Kidney (tissue), 14 donors: Measurements from ENCODE around the gene PPIE. TPM values are rescaled to one million over a fixed set of nuclear protein-coding genes. Genes with fewer than 3 reads are reported as not detected.

ENCODE experiments used
- DNase-seq, 5 donors: peaks; one replicate each; pipeline ENCODE4 v3.0.0-alpha.2; 2013 to 2020
- FAIRE-seq: peaks from 2 replicates; lab custom pipeline; 2012; peaks lifted over from hg19 to GRCh38; lab: Jason Lieb, UNC
- H3K27ac ChIP-seq, 2 donors: one replicate each; pipeline ENCODE4 v1.7.0; 2013; ENCODE audit warnings: low read depth in 2 of 2, low read length in 2 of 2, inconsistent platforms in 1 of 2
- H3K27me3 ChIP-seq: one replicate; pipeline ENCODE4 v1.7.1; 2013; ENCODE audit warnings: low read length, inconsistent platforms; ENCODE audit not compliant: control insufficient read depth, insufficient read depth
- H3K36me3 ChIP-seq, 3 donors: one replicate each; pipeline versions ENCODE4 v1.7.0 to v1.7.1; 2013; ENCODE audit warnings: low read length in 3 of 3, control low read depth in 1 of 3, inconsistent platforms in 1 of 3; ENCODE audit not compliant: insufficient read depth in 3 of 3, control insufficient read depth in 2 of 3
- H3K4me1 ChIP-seq, 3 donors: one replicate each; pipeline versions ENCODE4 v1.7.0 to v1.7.1; 2013; ENCODE audit warnings: low read length in 3 of 3, inconsistent platforms in 1 of 3, low read depth in 1 of 3; ENCODE audit not compliant: control insufficient read depth in 2 of 3, insufficient read depth in 2 of 3
- H3K4me3 ChIP-seq, 3 donors: one replicate each; pipeline versions ENCODE4 v1.7.0 to v1.8.1; 2013; ENCODE audit warnings: low read length in 3 of 3, control low read depth in 1 of 3, inconsistent platforms in 1 of 3
- H3K9ac ChIP-seq, 3 donors: one replicate each; pipeline versions ENCODE4 v1.7.0 to v1.7.1; 2013; ENCODE audit warnings: low read length in 3 of 3, control low read depth in 1 of 3, inconsistent platforms in 1 of 3
- H3K9me3 ChIP-seq, 3 donors: one replicate each; pipeline versions ENCODE4 v1.7.0 to v1.7.1; 2013; ENCODE audit warnings: low read length in 3 of 3, control low read depth in 1 of 3, inconsistent platforms in 1 of 3; ENCODE audit not compliant: control insufficient read depth in 2 of 3, insufficient read depth in 1 of 3
- CTCF ChIP-seq: IDR thresholded peaks from 3 replicates; pipeline ENCODE4 v1.5.1; 2012; ENCODE audit warnings: mild to moderate bottlenecking, moderate library complexity, borderline replicate concordance; ENCODE audit not compliant: insufficient read depth; ENCODE audit errors: extremely low read depth
- intact Hi-C: fragments of 100-400 bp; cut with DNase I; formaldehyde crosslinking; loops from one replicate; pipeline ENCODE4 v1.11.1; 2022
- polyA plus RNA-seq: library from polyadenylated mRNA; stranded (reverse); fragments of 350-450 nt; fragmentation: Illumina TruSeq; extraction: RNeasy Lipid Tissue Mini Kit (QIAGEN cat#74804); gene quantifications from one replicate; pipeline ENCODE4 v1.2.3, GENCODE V29; 2014; ENCODE audit warnings: low read depth, low replicate concordance; ENCODE audit not compliant: insufficient read depth
- total RNA-seq: library from RNA; stranded (reverse); fragmentation: NEBNext Ultra II Directional; extraction: Animal tissue kit (Norgen Biotek cat#: 25700); gene quantifications from one replicate; pipeline ENCODE4 v1.2.1, GENCODE V29; 2021
- donor health status: control.
- donor health status: control.
- donor health status: control.
- donor health status: control.
- donor health status: control.
- donor health status: DM: yes; HTN: yes; CAD: no.
- donor health status: Normal renal cell carcinoma (clear cell type).

The PPIE gene
- total and polyA plus RNA-seq, 2 donors from 2014 or later, result 52.0 to 58.6 TPM

DNA sequence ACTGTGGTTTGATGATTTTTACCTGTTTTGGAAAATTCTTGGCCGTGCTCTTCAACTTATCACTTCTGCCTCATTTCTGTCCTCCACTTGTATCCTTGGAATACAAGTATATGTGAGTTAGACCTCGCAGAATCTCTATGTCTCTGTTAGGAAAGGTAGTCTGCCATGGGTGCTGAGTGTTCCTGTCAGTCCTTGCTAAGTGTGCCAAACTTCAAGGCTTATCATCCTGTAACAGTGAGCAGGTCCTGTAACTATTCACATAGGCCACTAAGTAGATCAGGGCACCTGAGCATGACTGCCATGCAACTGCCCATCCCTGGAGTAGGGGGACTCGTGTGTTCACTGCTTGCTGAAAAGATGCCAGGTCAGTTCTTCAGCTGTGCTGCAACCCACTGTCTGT, 74.2 kb downstream of the PPIE start:
- intact Hi-C loops, result no loop called here
- DNase-seq, result no peak

More for the DNA sequence above, 74.2 kb downstream of the PPIE start:
- no peaks in the 10 kb centered on the region for H3K27me3 ChIP-seq
- no peak for TF ChIP-seq CTCF
- no peak overlapping the region for H3K4me3 ChIP-seq
- no peaks in the 10 kb centered on the region for H3K4me1 ChIP-seq
- no peak overlapping the region for H3K9ac ChIP-seq
- no peak for FAIRE-seq
- H3K9me3 ChIP-seq, result no peaks in the 10 kb centered on the region
- no peaks in the 10 kb centered on the region for H3K36me3 ChIP-seq
- H3K27ac ChIP-seq, result no peak overlapping the region

Other genes starting within 250 kb of the PPIE start
- gene BMP8A, start 247.2 kb upstream of the PPIE start, total RNA-seq, result 1.2 TPM
- gene BMP8A, start 247.2 kb upstream of the PPIE start, polyA plus RNA-seq, result not detected
- 168 TPM for gene PABPC4, start 162.1 kb upstream of the PPIE start, total RNA-seq
- 60.5 TPM for gene PABPC4, start 162.1 kb upstream of the PPIE start, polyA plus RNA-seq
- gene HEYL, start 99.2 kb upstream of the PPIE start, total RNA-seq, result 32.8 TPM
- gene HEYL, start 99.2 kb upstream of the PPIE start, polyA plus RNA-seq, result 7.2 TPM
- gene NT5C1A, start 66.8 kb upstream of the PPIE start, total RNA-seq, result 2.0 TPM
- 0.62 TPM for gene NT5C1A, start 66.8 kb upstream of the PPIE start, polyA plus RNA-seq
- 5.2 TPM for gene HPCAL4, start 47.4 kb upstream of the PPIE start, total RNA-seq
- gene HPCAL4, start 47.4 kb upstream of the PPIE start, polyA plus RNA-seq, result 3.9 TPM
- gene OXCT2, start 32.5 kb downstream of the PPIE start, total RNA-seq, result 0.98 TPM
- gene OXCT2, start 32.5 kb downstream of the PPIE start, polyA plus RNA-seq, result 0.32 TPM
- 4.9 TPM for gene BMP8B, start 50.0 kb downstream of the PPIE start, total RNA-seq
- 0.34 TPM for gene BMP8B, start 50.0 kb downstream of the PPIE start, polyA plus RNA-seq
- 24.0 TPM for gene TRIT1, start 144.6 kb downstream of the PPIE start, total RNA-seq
- 14.5 TPM for gene TRIT1, start 144.6 kb downstream of the PPIE start, polyA plus RNA-seq
- gene MYCL, start 163.0 kb downstream of the PPIE start, total RNA-seq, result 4.2 TPM
- gene MYCL, start 163.0 kb downstream of the PPIE start, polyA plus RNA-seq, result 1.7 TPM
- gene MFSD2A, start 216.3 kb downstream of the PPIE start, total RNA-seq, result 10.5 TPM
- gene MFSD2A, start 216.3 kb downstream of the PPIE start, polyA plus RNA-seq, result 10.0 TPM